ENCODE measurements around the gene FGF22.

Gene FGF22

DNA sequence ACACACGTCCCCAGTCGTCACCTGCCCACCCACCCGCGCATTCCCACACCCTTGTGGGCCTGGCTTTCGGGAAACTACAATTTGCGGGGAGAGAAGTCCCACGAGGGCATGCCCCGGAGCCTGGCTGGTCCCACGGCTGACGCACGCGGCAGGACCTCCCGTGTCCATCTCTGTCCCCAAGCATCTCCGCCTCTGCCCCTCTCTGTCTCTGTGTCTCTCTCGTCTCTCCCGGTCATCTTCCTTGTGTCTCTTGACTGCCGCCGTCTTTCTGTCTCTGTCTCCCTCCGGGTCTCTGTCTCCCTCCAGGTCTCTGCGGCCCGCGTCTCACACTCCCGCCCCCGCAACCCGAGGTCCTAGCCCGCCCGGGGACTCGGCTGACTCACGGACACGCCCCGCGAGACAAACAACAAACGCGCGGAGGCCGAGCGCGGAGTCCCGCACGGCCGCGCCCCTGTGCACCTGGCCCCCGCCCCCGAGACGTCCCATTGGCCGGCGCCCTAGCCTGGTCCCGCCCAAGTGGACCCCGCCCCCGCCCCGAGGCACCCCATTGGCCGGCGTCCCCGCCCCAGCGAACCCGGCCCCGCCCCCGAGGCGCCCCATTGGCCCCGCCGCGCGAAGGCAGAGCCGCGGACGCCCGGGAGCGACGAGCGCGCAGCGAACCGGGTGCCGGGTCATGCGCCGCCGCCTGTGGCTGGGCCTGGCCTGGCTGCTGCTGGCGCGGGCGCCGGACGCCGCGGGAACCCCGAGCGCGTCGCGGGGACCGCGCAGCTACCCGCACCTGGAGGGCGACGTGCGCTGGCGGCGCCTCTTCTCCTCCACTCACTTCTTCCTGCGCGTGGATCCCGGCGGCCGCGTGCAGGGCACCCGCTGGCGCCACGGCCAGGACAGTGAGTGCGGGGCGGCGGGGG, at the start of gene FGF22:
Gene FGF22, plus strand, starts transcription at position 627 of the 908 bp plus-strand sequence. Its CDS starts 47 bp downstream, at position 674.
- peak within 1 kb of the TSS; percentile 44 for H3K4me3 ChIP-seq (ENCODE audit: low read depth, low read length)
- in situ Hi-C loops (cut with HindIII; ENCODE audit: low sequenced_read_pairs), result no loop called here
- no peak for TF ChIP-seq CTCF (IDR thresholded peaks at IDR 0.05; ENCODE audit: low read depth, low read length, missing control alignments)
- DNase-seq (ENCODE audit: low read depth), result peak; percentile 38

GRCh38 chr19:590396-590745, 49.3 kb upstream of the FGF22 start:
- no peak for DNase-seq (ENCODE audit: low read depth)

DNA sequence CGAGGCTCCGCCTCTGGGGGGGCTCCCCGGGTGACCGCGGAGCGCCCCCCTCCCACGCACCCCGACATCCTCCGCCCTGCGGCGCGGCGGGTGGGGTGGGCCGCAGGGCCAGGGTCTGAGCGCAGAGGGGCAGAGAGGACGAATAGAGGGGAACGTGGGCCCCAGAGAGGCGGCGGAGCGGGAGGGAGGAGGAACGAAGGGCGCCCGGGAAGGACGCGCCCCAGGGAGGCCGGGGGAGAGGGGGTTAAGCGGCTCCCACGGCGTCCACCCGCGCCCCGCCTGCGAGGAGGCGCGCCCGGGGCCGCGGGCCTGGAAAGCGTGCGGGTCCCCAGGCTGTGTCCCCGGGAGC, 49.0 kb upstream of the FGF22 start:
- TF ChIP-seq CTCF (IDR thresholded peaks at IDR 0.05; ENCODE audit: low read depth, low read length, missing control alignments), result no peak
- in situ Hi-C loops (cut with HindIII; ENCODE audit: low sequenced_read_pairs), result no loop called here
- H3K4me3 ChIP-seq (ENCODE audit: low read depth, low read length), result peak overlapping the region; percentile 34
- DNase-seq (ENCODE audit: low read depth), result no peak

More at GRCh38 chr19:590396-590745, 49.3 kb upstream of the FGF22 start:
- H3K4me3 ChIP-seq (ENCODE audit: low read depth, low read length), result peak overlapping the region; percentile 34
- TF ChIP-seq CTCF (IDR thresholded peaks at IDR 0.05; ENCODE audit: low read depth, low read length, missing control alignments), result no peak
- in situ Hi-C loops (cut with HindIII; ENCODE audit: low sequenced_read_pairs), result no loop called here

- peak overlapping the region; percentile 34 for H3K4me3 ChIP-seq (ENCODE audit: low read depth, low read length)
- no peak for TF ChIP-seq CTCF (IDR thresholded peaks at IDR 0.05; ENCODE audit: low read depth, low read length, missing control alignments)
- in situ Hi-C loops (cut with HindIII; ENCODE audit: low sequenced_read_pairs), result no loop called here
- DNase-seq (ENCODE audit: low read depth), result no peak
Observed at GRCh38 chr19:591099-591958, 48.4 kb upstream of the FGF22 start.

GRCh38 chr19:592101-592500, 47.6 kb upstream of the FGF22 start:
- H3K4me3 ChIP-seq (ENCODE audit: low read depth, low read length), result no peak overlapping the region
- in situ Hi-C loops (cut with HindIII; ENCODE audit: low sequenced_read_pairs), result no loop called here
- DNase-seq (ENCODE audit: low read depth), result no peak
- no peak for TF ChIP-seq CTCF (IDR thresholded peaks at IDR 0.05; ENCODE audit: low read depth, low read length, missing control alignments)

GRCh38 chr19:593055-593454, 46.6 kb upstream of the FGF22 start:
- no peak for TF ChIP-seq CTCF (IDR thresholded peaks at IDR 0.05; ENCODE audit: low read depth, low read length, missing control alignments)
- H3K4me3 ChIP-seq (ENCODE audit: low read depth, low read length), result no peak overlapping the region
- no peak for DNase-seq (ENCODE audit: low read depth)
- in situ Hi-C loops (cut with HindIII; ENCODE audit: low sequenced_read_pairs), result no loop called here
